HG02588 (cell line): ENCODE results near the gene MRGPRE.

Experiments used
- ATAC-seq: cut with Tn5 transposase; IDR thresholded peaks from one replicate; pipeline ENCODE4 v1.9.1; 2021; ENCODE audit warnings: mild to moderate bottlenecking, moderate library complexity; ENCODE audit not compliant: unreplicated experiment

The MRGPRE gene

DNA sequence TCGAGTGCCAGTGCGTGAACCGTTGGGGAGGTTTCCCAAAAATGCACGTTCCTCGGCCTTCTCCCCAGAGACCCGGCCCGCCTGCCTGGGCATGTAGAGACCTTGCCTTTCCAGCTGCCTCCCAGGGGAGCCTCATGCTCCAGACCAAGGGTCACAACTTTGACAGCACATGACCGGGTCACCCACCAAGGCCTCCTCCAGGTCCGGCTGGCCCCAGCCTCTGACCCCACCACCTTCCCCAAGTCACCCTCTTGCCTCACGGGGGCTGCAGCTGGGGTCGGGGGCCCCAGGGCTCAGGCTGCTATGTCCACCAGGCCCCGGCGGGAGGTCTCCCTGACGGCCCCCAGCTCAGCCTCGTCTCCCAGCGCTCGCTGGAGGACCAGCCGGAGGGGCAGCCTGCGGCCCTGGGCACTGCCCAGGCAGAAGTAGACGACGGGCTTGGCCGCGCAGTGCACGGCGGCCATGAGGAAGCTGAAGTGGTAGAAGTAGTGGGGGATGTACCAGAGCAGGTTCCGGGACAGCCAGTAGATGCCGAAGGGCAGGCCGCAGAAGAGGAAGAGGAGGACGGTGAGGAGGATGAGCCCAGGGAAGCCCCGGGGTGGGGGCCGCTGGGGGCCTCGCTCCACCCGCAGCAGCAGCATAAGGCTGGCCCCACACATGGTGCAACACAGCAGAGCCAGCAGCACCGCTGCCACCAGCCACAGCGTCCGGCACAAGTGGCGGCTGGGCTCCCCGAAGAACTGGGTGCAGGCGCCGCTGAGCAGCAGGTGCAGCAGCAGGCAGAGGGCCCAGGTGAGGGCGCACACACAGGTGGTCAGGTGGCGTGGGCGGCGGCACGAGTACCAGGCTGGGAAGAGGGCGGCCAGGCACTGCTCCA, 4.4 kb downstream of the MRGPRE start:
- ATAC-seq = no peak

DNA sequence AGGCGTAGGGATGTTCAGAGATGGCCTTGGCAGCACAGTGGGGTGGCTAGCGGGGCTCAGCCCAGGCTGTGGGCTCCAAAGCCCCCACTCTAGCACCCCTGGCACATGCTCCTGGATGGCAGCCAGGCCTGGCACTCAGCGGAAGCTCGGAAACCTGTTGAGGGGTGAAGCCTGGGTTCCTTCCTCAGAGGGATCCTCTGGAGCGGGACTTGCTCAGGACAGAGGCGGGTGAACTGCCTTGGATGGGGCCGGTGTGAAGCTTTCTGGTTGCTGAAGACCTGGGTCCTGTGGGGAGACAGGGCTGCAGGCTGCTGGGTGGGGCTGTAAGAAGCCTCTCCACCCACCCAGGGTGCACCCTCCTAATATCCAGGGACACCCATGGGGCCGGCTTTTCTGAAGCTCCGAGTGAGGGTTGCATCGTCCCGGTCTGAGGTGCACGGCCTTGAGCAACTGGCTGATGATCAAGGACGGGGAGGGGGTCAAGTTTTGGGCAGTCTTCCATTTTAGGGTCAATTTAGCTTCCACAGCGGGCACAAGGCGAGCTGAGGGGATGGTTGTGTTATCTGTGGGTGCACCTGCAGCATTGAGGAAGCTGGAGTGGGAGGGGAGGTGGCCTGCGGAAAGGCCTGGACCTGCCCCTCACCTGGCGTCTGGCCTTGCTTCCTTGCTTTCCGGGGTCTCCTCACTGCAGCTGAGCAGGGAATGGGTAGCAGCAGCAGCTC, 5.2 kb downstream of the MRGPRE start:
- no peak for ATAC-seq

DNA sequence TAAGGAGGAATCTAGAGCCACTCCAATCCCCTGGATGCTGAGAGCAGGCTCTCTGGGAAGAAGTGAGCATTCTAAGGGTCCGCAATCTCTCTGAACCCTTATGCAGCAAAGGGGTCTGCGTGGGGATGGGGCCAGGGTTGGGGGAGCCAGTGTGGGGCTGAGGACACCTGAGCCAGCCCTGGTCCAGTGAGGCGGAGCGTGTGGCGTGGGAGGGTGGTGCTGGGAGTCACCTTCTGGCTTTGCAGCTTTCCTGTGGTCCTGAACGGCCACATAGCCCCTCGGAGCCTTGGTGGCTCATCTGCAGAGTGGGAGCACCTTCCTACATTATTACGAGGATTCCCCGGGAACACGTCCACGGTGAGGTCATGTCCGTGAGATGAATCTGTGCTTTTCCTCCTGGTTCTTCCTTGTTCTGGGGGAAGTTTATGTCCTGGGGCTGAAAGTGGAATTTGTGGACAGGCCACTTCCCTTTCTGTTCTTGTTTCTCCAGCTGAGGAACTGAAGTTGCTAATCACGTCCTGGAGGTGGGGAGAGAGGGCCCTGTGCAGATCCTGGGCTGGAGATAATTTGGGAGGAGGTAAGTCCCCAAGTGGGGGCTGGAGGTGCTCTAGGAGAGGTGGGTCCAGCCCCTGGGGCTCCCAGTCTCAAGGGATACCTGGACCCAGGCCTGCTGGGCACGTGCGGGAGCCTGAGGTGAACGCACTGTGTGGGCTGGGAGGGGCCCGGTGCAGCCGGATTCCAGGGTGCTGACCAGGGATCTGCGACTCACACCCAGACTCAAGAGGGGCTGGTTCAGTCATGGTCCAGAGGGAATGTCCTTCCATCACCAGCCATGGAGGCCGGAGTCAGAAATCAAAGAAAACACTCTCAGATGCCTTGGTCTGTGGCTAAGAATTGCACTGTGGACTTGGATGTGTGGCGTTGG, 6.1 kb downstream of the MRGPRE start:
- ATAC-seq = no peak

DNA sequence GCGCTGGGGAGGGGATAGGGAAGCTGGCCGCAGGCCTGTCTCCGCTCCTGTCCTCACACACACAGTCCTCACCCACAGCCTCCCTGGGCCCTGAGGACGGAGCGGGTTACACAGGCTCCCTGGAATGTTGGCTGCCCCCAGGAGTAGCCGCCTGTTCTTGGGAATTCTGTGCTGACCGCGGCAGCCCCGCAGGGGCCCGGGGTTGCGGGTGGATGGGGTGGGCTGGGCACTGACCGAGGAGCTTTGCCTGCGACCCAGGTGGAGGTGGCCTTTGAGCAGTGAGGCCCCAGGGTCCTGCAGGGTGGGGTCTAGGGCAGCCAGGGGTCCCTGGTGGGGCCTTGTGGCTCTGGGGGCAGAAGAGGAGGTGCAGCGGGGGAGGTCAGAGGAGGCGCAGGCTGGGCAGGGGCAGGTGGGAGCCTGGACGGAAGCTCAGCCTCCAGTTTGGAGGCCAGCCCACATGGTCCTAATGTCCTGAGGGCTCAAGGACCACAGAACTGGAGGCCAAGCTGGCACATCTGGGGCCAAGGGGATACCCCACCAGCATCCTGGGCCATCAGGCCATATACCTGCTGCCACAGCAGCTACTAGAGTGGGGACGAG, 7.0 kb downstream of the MRGPRE start:
- ATAC-seq = no peak

DNA sequence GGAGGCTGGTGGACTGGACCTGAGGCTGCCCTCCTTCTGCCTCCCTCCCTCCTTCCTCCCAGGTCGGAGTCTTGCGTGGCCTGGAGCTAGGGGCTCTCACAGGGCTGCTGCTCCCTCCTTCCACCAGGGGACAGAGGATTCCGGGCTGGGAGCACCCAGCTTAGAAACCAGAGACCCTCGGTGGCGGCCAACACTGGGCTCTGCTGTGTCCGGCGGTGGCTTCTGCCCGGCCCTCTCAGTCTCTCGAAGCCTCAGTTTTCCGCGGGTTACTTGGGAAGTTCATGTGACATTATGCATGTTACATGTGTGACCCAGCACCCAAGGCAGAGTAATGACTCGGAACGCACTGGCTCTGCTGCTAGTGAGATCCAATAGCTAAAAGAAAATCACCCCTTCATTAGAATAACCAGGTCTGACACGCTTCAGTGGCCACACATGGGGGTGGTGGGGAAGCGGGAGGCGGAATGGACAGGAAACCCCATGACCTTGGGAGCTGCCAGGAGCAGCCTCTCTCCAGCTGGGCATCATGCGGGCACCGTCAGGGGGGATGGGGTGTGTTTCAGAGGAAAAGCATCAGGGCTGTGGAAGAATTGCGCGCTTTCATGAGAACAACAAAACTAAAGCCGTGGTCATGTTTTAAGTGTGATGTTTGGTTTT, 7.7 kb downstream of the MRGPRE start:
- ATAC-seq = no peak

DNA sequence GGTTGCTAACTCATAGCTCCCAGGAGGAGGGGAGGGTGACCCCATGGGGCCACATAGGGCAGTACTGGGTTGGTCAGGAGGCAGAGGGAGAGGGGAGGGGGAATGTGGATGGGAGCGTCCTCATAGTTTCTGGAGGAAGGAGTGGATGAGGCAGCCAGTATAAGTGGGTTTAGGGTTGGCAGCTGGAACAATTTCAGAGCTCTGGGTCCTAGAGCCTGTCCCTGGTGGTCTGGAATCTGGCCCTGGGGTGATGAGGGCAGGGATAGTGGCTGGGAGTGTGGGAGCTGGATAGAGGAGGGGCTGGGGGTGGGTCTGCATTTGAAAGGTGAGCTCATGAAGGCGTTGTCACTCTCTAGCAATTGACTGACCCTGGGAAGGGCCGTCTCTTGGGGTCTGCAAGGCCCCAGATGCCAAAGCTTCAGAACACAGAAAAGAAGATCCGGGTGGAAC, 8.3 kb downstream of the MRGPRE start:
- ATAC-seq = no peak

DNA sequence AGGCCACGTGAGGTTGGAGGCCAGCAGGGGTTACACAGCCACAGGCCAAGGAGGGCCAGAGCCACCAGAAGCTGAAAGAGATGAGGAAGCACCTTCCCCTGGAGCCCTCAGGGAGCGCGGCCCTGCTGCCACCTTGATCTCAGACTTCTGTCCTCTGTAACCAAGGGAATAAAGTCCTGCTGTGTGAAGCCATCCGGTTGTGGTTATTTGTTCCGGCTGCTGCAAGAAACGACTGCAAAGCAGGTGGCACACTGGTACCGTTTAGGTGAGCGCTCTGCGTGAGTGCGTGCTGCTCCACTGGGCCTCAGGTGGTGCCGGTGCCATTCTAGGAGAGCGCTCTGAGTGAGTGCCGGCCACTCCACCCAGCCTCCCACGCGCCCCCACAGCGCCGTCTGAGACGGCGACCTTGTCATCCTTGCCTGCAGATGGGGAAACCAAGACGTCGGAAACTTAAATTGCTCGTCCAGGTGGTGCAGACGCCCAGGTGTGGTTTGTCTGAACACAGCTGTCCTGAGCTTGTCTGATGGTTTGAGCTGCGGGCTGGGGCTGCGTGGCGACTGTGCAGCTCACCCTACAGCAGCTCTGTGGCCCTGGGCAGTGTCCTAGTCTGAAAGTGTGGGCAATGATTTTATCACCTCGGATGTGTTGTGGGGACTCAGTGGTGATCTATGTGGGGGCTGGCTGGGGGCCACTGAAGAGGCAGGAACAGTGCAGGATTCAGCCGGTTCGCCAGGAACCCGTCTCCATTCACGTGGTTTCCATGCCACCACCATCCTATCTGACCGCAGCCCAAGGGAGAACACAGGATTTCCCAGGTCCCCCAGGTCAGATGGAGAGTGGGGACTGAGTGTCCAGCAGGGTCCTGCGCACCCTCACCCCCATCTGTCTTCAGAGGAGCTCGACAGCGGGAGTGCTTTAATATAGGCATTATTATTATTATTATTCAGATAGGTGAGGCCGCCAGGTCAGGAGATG, 9.0 kb downstream of the MRGPRE start:
- ATAC-seq = no peak

DNA sequence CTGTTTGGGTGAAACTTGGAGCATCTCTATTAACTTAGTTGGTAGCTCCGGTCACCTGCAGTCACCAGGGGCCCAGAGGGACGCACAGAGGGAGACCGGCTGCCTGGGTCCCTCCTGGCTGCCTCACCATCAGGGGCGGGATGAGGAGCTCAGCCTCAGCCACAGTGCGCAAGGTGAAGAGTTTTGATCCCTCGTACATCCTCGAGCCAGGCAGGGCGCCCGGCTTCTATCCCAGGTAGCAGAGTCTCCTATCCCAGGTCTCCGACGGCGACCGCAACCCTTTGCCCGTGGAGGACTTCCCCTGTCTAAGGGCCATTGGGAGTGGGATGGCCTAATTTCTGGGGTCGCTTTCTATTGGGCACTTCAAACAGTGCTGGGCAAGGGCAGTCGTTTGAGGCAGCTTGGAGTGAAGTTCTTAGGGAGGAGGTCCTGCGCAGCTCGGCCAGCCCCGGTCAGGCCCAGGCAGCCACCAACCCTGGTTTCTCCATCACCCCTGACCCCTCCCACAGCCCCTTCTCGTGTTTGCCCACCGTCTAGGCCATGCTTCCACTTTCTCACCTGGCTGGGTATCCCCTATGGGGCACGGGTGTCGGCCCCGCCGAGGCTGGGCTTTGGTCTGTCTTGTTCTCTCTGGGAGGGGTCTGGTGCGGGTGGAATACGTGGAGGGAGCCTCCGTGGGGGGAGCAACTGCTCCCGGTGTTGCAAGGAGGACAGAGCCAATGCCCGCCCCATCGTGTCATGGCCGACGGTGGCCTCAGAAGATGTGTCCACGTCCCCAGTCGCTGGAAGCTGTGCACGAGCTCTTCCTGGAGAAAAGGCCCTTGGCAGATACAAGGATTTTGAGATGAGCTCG, 10.0 kb downstream of the MRGPRE start:
- ATAC-seq = no peak

DNA sequence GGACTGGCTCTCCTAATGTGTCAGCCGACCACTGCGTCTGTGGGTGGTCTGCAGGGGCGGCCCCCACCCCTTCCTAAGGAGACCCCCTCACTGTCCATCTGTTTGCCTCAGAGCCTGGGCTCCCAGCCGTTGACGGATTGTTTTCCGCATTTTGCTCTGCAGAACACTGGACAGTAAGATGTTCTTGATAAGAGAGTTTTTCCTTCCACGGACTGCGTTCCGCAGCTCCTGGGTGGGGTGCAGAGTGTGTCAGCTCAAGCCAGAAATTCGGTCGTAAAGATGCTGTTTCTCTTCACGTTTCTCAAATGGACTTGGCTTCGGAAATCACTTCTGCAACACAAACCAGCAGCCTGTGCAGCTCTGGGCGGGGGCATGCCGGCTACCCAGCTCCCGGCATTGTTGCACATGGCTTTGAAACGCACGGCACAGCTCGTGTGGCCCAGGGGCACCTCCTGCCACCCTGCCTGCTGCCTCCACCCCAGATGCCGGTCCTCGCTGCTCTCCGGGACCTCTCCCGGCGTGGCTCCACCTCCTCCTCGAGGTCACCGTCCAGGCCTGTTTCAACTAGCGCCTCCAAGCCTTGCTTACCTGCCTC, 10.7 kb downstream of the MRGPRE start:
- ATAC-seq = no peak

DNA sequence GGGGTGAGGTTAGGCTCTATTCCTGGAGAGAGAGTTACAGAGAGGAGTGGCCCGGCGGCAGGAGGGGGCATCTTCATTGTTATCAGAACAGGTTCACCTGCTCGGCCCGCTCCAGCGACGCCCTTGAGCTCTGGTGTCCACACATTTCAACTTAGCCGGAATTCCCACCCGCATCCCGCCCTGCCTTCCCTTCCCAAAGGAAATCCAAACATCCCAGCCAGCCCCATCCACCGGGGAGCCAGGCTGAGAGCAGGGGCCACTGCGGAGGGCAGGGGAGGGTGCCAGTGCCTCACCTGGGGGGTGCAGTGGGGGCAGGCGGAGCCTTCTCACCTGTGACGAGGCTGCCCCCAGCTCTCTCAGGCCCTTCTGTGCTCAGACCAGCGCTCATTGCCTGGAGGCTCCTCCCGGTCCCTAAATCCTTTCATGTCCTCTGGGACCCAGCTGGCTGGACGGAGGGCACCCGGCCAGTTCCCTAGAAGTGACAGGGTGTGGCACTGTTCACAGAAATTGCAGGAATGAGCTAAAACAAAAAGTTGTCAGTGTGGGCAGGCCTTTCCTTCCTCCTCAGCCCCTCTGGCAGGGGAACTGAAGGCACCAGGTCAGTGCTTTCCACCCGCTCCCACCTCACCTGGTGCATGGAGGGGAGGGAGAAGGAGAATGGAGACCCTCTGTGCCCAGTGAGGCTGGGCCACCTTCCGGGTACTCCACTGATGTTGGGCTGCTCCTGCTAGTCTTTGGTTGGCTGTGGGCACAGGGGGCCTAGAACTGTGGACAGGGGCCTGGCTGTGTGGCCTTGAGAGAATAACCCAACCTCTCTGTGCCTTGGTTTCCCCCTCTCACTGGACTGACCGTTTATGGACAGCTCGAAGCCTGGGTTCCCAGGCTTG, 11.5 kb downstream of the MRGPRE start:
- no peak for ATAC-seq

DNA sequence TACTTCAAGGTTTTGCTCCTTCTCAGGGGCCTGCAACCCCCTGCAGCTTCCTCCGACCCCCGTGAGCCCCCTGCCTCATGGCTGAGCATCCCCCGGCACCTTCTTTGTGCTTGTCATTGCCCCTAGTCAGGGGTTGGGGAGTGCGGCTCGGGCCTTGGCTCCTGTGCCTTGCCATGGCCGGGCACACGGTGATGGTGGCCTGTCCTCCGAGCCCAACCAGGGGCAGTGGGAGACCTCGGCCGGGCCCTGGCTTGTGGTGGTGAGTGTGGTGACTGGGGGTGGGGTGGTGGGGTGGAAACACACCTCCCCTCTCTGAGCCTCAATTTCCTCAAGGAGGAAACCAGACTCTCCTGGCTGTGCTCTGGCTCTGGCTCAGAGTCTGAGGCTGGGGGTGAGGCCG, 12.1 kb downstream of the MRGPRE start:
- ATAC-seq = no peak

DNA sequence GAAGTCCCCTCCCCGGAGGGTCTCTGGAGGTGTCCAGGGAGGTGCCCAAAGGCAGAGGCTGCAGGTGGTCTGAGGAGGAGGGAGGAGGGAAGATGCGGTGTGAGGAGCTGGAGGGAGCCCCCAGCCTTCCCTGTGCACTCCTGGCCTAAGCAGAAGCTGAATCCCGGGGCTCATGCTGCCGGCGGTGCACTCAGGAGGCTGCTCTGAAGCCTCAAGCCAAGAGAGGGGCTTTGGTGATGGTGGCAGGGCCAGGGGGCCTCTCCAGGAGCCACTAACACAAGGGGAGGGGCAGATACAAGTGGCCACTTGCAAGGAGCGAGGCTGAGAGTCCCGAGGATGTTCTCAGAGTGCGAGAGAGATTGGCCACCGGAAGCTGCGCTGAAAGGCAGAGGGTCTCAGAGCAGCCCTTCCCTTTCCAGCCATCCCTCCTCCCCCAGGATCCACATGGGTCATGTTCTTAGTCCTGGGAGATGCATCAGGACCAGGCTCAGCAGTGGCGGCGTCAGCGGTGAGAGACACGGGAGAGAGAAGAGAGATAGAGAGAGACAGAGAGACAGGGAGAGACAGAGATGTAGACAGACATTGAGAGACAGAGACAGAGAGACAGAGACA, 12.8 kb downstream of the MRGPRE start:
- ATAC-seq = no peak

DNA sequence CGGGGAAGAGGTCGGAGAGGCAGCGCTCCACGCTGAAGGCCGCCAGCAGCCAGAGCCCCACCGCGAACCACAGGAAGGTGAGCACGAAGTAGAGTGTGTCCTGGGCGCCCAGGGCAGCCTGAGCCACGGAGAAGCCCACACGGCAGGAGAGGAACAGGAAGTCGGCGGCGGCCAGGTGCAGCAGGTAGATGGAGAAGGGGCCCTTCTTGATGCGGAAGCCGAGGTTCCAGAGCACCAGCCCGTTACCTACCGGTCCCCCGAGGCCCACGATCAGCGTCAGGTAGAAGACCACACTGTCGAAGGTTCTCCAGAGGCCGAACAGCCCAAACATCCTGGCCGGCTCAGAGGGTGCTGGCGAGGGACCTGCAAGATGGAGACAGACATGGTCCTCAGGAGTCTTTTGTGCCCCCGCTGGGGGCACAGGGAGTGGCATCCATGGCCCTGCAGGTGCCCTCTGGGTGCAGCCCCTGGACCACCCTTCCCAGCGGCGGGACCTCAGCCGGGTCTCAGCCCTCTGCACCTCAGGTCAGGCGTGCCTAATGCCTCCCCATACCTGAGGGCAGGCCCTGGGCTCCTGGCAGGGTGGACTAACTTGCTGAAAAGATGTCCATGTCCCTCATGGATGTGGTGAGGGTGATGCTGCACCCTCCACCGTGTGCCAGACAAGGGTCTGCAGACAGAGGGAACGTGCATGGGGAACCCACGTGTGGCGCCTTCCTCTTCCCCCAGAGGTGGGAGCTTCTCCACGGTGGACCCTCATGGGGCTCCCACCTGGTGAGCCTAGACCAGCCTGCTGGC, 13.5 kb downstream of the MRGPRE start, which contains the start of gene MRGPRG:
MRGPRG (minus strand) TSS at position 331 of the 798 bp plus-strand sequence; CDS start at position 331, 0 bp downstream.
- no peak for ATAC-seq

DNA sequence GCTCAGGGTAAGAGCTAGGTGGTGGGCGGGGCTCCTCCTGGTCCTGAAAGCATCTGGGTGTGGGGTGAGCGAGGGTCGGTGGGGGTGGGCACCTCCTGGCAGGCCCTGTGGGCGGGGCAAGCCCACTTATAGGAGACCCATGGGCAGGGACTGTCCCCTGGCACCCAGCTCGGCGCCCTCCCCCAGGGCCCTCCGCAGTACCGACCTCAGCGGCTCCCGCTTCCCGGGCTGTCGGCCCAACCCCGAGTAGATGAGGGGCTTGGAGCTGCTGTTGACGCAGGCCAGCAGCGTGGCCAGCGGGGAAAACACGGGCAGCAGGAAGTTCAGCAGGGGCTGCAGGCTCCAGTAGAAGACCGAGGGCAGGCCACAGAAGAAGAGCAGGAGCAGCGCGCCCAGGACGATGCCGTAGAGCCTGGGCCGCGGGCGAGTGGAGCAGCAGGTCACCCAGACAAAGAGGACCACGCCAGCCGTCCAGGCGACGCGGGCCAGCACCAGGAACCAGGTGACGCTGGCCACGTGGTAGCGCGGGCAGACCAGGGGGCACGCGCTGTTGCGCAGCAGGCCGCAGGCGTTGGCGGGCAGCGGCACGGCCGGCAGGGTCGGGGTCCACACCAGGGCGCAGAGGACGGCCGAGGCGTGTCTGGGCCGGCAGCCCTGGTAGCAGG, 14.3 kb downstream of the MRGPRE start:
- no peak for ATAC-seq

DNA sequence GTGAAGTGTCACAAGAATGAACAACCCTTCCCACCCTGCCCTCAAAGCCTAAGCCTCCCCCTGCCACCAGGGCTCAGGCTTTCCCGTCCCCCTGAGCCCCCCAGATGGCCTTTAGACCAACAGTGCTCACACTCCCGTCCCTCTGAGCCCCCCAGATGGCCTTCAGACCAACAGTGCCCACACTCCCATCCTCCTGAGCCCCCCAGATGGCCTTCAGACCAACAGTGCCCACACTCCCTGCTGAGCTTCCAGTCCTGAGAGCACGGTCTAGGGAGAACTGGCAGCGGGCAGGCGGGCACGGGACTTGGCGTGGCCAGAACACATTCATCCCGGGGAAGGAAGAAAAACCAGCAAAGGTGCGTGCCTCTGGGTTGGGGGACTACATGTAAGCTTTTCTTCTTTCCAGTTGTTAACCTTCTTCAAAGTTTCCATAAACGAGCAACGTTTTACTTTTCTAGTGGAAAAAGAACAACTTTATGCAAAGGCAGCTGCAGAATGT, 16.1 kb downstream of the MRGPRE start:
- no peak for ATAC-seq
